Small intestine (tissue), 7 donors: ENCODE data around the gene ONECUT3. TPM values are rescaled to one million over a fixed set of nuclear protein-coding genes. Genes with fewer than 3 reads are reported as not detected.
A peak's percentile ranks its signal among the peaks of the same experiment; 100 is the strongest.

Experiments used
- DNase-seq, 2 donors: peaks; one replicate each; pipeline versions ENCODE4 v3.0.0 to v3.0.0-alpha.2; 2013
- FAIRE-seq: peaks from 2 replicates; lab custom pipeline; 2012; peaks lifted over from hg19 to GRCh38; lab: Jason Lieb, UNC
- H3K27ac ChIP-seq, 3 donors: one replicate each; pipeline ENCODE4 v1.5.1; 2013; ENCODE audit warnings: low read length in 2 of 3, mild to moderate bottlenecking in 2 of 3, control low read depth in 1 of 3, inconsistent platforms in 1 of 3, low read depth in 1 of 3, moderate library complexity in 1 of 3
- H3K27me3 ChIP-seq, 3 donors: one replicate each; pipeline ENCODE4 v1.6.1; 2013; ENCODE audit warnings: low read length in 3 of 3, inconsistent platforms in 1 of 3; ENCODE audit not compliant: control insufficient read depth in 3 of 3, insufficient read depth in 3 of 3
- H3K36me3 ChIP-seq, 3 donors: one replicate each; pipeline ENCODE4 v1.6.1; 2013; ENCODE audit warnings: low read length in 3 of 3, inconsistent platforms in 1 of 3, low read depth in 1 of 3, mild to moderate bottlenecking in 1 of 3, moderate library complexity in 1 of 3; ENCODE audit not compliant: control insufficient read depth in 3 of 3, insufficient read depth in 2 of 3
- H3K4me1 ChIP-seq, 3 donors: one replicate each; pipeline ENCODE4 v1.6.1; 2013; ENCODE audit warnings: low read length in 2 of 3, inconsistent platforms in 1 of 3, low read depth in 1 of 3, mild to moderate bottlenecking in 1 of 3, moderate library complexity in 1 of 3; ENCODE audit not compliant: control insufficient read depth in 3 of 3, insufficient read depth in 2 of 3
- H3K4me3 ChIP-seq, 3 donors: one replicate each; pipeline ENCODE4 v1.5.1; 2013; ENCODE audit warnings: low read length in 3 of 3, control low read depth in 1 of 3, inconsistent platforms in 1 of 3, low read depth in 1 of 3, mild to moderate bottlenecking in 1 of 3, moderate library complexity in 1 of 3
- H3K9me3 ChIP-seq, 2 donors: one replicate each; pipeline ENCODE4 v1.6.1; 2013; ENCODE audit warnings: low read depth in 1 of 2, low read length in 1 of 2; ENCODE audit not compliant: control insufficient read depth in 2 of 2, insufficient read depth in 1 of 2
- WGBS, 3 donors: extraction: QIAGEN DNeasy Blood & Tissue Kit; methylation state at CpG; one replicate each; pipeline ENCODE4 v1.1.7; 2013; 5-methylcytosine and 5-hydroxymethylcytosine counted together
- polyA plus RNA-seq, 4 donors: library from polyadenylated mRNA; stranded (reverse) in 3 of 4; unstranded in 1 of 4; fragments of 200-250 nt in 3 of 4; fragments of 120-200 nt in 1 of 4; gene quantifications; one replicate each; pipeline versions ENCODE4 v1.2.1 to v1.2.3, GENCODE V29; 2013
- donor health status: healthy with polysubstance abuse.
- donor health status: control.
- donor health status: control.
- donor health status: Bipolar disorder and iron deficiency.
- donor health status: healthy.

ONECUT3 gene
- polyA plus RNA-seq, 4 donors: under 0.01 to 0.46 (median 0.15) TPM

DNA sequence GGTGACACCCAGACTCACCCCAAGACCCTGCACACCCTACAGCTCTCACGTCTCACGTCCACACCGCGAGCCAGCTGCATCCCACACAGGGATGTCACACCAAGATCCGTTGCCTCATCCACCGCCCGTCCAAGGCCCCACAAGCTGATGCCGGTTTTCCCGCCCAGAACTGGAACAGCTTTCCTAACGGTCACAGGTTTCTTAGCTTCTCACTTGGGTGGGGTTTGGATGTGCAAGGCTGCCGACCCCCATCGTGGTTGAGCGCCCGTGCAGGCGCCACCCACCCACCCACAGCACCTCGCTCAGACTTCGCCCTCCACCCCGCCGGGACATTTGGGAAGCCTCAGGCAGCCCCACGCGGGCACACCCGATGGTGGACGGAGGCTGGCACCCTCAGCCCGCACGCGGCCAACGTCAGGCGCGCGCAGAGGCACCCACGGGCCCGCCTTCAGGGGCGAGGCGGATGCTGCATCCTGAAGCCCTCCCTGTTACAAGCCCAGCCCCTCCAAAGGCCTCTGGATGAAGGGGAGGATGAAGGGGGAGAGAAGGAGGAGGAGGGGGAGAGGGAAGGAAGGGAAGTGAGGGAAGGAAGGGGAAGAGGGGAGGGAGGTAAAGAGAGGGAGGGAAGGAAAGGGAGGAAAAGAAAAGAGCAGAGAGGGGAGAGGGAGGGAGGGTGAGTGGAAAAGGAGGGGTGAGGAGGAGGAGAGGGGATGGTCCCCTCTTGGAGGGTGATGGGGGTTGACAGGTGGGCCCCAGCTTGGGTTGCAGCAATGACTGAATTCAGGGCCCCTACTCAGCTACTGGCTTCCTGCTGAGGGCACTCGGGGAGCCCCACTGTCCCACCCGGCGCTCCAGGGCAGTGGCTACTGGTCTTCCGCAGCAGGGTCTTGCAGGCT is 12.8 kb downstream of the ONECUT3 start:
- DNase-seq (no peak), FAIRE-seq (no peak)
- H3K27ac ChIP-seq: no peak overlapping the region
- peaks cover 27 to 97% (median 65%) of the 10 kb centered on the region in 3 donors for H3K27me3 ChIP-seq
- H3K4me3 ChIP-seq: no peak overlapping the region
- 6 to 12% (median 11%) methylated on average over 38 of the region's 38 CpGs for WGBS, 3 donors
- peaks cover 0 to 12% of the 10 kb centered on the region in 2 donors for H3K9me3 ChIP-seq
- no peaks in the 10 kb centered on the region for H3K36me3 ChIP-seq
- H3K4me1 ChIP-seq: no peaks in the 10 kb centered on the region

DNA sequence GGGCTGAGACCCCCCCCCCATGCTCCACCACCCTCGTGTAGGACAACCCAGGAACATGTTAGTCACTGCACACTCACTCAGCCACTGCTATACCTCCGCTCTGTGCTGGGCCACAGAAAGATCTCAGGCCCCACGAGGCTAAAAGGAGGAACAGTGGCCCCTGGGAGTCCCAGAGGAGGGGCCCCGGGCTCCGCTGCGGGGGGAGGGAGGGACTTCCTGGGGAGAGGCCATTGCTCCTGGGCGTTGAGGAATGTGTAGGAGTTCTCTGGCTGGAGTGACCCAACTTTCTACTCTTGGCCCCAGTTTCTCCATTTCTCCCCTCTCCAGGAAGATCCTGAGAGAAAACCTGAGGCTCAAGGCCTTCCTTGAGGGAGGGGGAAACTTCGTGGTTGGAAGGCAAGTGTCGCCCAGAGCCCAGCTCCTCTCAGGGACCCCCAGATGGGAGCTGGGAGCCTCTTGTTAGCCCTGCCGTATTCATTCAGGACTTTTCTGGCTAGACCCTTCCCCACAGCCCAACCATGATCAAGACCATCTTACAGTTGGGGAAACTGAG is 13.6 kb downstream of the ONECUT3 start:
- Histone ChIP-seq H3K9me3 (peaks cover 0 to 14% of the 10 kb centered on the region in 2 donors), H3K4me3 (no peak overlapping the region), H3K27ac (no peak overlapping the region), H3K4me1 (no peaks in the 10 kb centered on the region), H3K36me3 (no peaks in the 10 kb centered on the region), H3K27me3 (peaks cover 24 to 95% (median 62%) of the 10 kb centered on the region in 3 donors)
- WGBS, 3 donors: 17 to 24% (median 18%) methylated on average over 10 of the region's 10 CpGs
- DNase-seq (no peak), FAIRE-seq (no peak)

- peaks cover 0 to 14% of the 10 kb centered on the region in 2 donors for H3K9me3 ChIP-seq
- no peaks in the 10 kb centered on the region for H3K4me1 ChIP-seq
- H3K27ac ChIP-seq: no peak overlapping the region
- WGBS, 3 donors: 3 to 4% (median 4%) methylated on average over 17 to 21 of the region's 21 CpGs
- peaks cover 17 to 94% (median 56%) of the 10 kb centered on the region in 3 donors for H3K27me3 ChIP-seq
- no peak overlapping the region for H3K4me3 ChIP-seq
- FAIRE-seq: no peak
- peak in 1 of 2 donors; percentile 49 for DNase-seq
- no peaks in the 10 kb centered on the region for H3K36me3 ChIP-seq
Measured at GRCh38 chr19:1767464-1767933, 14.2 kb downstream of the ONECUT3 start.

DNA sequence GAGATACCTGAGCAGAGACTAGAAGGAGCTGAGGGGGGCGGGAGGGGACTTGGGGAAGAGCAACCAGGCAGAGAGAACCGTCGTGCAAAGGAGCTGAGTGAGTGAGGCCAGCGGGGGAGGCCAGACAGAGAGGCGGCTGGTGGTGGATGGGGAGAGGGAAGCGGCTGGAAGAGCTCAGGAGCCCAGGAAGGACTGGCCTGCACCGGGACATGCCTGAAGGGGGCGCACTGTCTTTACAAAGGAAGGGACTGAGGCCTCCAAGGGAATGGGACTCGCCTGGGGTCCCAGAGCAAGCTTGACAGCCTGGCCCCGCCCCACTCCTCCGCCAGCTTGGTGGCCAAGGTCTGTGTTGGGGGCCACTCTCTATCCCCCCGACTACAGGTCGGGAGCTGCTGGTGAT is 14.9 kb downstream of the ONECUT3 start:
- DNase-seq (no peak), FAIRE-seq (no peak)
- no peak overlapping the region for H3K4me3 ChIP-seq
- WGBS, 3 donors: 20 to 31% (median 27%) methylated on average over 10 to 13 of the region's 13 CpGs
- H3K27ac ChIP-seq: no peak overlapping the region
- H3K36me3 ChIP-seq: no peaks in the 10 kb centered on the region
- no peaks in the 10 kb centered on the region for H3K4me1 ChIP-seq
- peaks cover 16 to 90% (median 54%) of the 10 kb centered on the region in 3 donors for H3K27me3 ChIP-seq
- H3K9me3 ChIP-seq: peaks cover 0 to 14% of the 10 kb centered on the region in 2 donors

DNA sequence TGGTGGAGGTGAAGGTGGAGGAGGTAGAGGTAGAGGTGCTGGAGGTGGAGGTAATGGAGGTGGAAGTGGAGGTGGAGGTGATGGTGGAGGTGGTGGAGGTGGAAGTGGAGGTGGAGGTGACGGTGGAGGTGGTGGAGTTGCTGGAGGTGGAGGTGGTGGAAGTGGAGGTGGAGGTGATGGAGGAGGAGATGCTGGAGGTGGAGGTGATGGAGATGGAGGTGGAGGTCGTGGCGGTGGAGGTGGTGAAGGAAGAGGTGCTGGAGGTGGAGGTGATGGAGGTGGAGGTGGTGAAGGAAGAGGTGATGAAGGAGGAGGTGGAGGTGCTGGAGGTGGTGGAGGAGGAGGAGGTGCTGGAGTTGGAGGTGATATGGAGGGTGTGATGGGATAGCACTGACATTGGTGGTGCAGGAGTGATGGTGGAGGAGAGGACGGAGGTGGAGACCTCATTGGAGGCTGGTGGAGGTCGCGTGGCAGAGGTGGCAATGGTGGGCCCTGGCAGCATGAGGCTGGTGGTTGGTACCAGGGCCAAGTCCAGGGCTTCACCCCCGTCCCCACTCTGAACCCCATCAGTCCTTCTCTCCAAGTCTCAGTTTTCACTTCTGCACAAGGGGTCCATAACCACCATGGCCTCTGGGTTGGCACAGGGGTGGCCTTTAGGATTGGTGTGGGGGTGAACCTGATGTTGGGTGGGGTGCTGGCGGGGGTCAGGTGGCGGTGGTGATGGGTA is 15.8 kb downstream of the ONECUT3 start:
- no peak overlapping the region for H3K4me3 ChIP-seq
- no peaks in the 10 kb centered on the region for H3K4me1 ChIP-seq
- H3K27ac ChIP-seq: no peak overlapping the region
- H3K9me3 ChIP-seq: peaks cover 0 to 14% of the 10 kb centered on the region in 2 donors
- no peak for FAIRE-seq
- 70 to 82% (median 76%) methylated on average over 8 to 9 of the region's 9 CpGs for WGBS, 3 donors
- peaks cover 16 to 90% (median 50%) of the 10 kb centered on the region in 3 donors for H3K27me3 ChIP-seq
- DNase-seq: no peak
- no peaks in the 10 kb centered on the region for H3K36me3 ChIP-seq

- DNase-seq (no peak), FAIRE-seq (no peak)
- H3K4me1 ChIP-seq: no peaks in the 10 kb centered on the region
- WGBS, 3 donors: 5 to 9% (median 5%) methylated on average over 12 of the region's 12 CpGs
- H3K36me3 ChIP-seq: no peaks in the 10 kb centered on the region
- no peak overlapping the region for H3K27ac ChIP-seq
- peaks cover 0 to 18% of the 10 kb centered on the region in 2 donors for H3K9me3 ChIP-seq
- H3K27me3 ChIP-seq: peaks cover 10 to 90% (median 53%) of the 10 kb centered on the region in 3 donors
- H3K4me3 ChIP-seq: no peak overlapping the region
Measured at GRCh38 chr19:1769645-1769985, 16.3 kb downstream of the ONECUT3 start.

- no peak overlapping the region for H3K4me3 ChIP-seq
- DNase-seq (no peak), FAIRE-seq (no peak)
- H3K27me3 ChIP-seq: peaks cover 7 to 90% (median 50%) of the 10 kb centered on the region in 3 donors
- no peak overlapping the region for H3K27ac ChIP-seq
- H3K9me3 ChIP-seq: peaks cover 0 to 23% of the 10 kb centered on the region in 2 donors
- no peaks in the 10 kb centered on the region for H3K36me3 ChIP-seq
- 83 to 88% (median 86%) methylated on average over 4 of the region's 4 CpGs for WGBS, 3 donors
- no peaks in the 10 kb centered on the region for H3K4me1 ChIP-seq
Measured at GRCh38 chr19:1770866-1771576, 17.7 kb downstream of the ONECUT3 start.
